ENCODE measurements around the gene MYEOV.

The MYEOV gene

GRCh38 chr11:69293819-69294505, at the start of gene MYEOV:
TSS of gene MYEOV (plus strand) at chr11:69294155. CDS start at chr11:69295355, 1,200 bp downstream.
- H3K4me3 ChIP-seq (replicated peaks; ENCODE audit: low read depth, low read length): no peak within 1 kb of the TSS
- TF ChIP-seq CTCF (IDR thresholded peaks at IDR 0.05; ENCODE audit: low read length, missing control alignments): no peak
- DNase-seq (ENCODE audit: low read depth): peak; percentile 38

GRCh38 chr11:69244266-69244665, 49.7 kb upstream of the MYEOV start:
- no peak overlapping the region for H3K4me3 ChIP-seq (replicated peaks; ENCODE audit: low read depth, low read length)
- TF ChIP-seq CTCF (IDR thresholded peaks at IDR 0.05; ENCODE audit: low read length, missing control alignments): no peak
- no peak for DNase-seq (ENCODE audit: low read depth)

GRCh38 chr11:69245041-69245440, 48.9 kb upstream of the MYEOV start:
- H3K4me3 ChIP-seq (replicated peaks; ENCODE audit: low read depth, low read length): no peak overlapping the region
- no peak for DNase-seq (ENCODE audit: low read depth)
- TF ChIP-seq CTCF (IDR thresholded peaks at IDR 0.05; ENCODE audit: low read length, missing control alignments): no peak

GRCh38 chr11:69245491-69246345, 48.2 kb upstream of the MYEOV start:
- no peak overlapping the region for H3K4me3 ChIP-seq (replicated peaks; ENCODE audit: low read depth, low read length)
- no peak for DNase-seq (ENCODE audit: low read depth)
- no peak for TF ChIP-seq CTCF (IDR thresholded peaks at IDR 0.05; ENCODE audit: low read length, missing control alignments)

GRCh38 chr11:69249311-69250185, 44.4 kb upstream of the MYEOV start:
- no peak for TF ChIP-seq CTCF (IDR thresholded peaks at IDR 0.05; ENCODE audit: low read length, missing control alignments)
- no peak overlapping the region for H3K4me3 ChIP-seq (replicated peaks; ENCODE audit: low read depth, low read length)
- DNase-seq (ENCODE audit: low read depth): peak; percentile 39

- no peak for TF ChIP-seq CTCF (IDR thresholded peaks at IDR 0.05; ENCODE audit: low read length, missing control alignments)
- DNase-seq (ENCODE audit: low read depth): no peak
- H3K4me3 ChIP-seq (replicated peaks; ENCODE audit: low read depth, low read length): no peak overlapping the region
Measured at GRCh38 chr11:69250186-69251056, 43.5 kb upstream of the MYEOV start.

Data from fibroblast of pulmonary artery (primary cell).